H1 (cell line): Measurements from ENCODE around the gene PXN. TPM values are rescaled to one million over a fixed set of nuclear protein-coding genes. Genes with fewer than 3 reads are reported as not detected.

Experiments
- CTCF ChIA-PET: fragments of 300-600 bp; sonication (Branson Sonifier 250); formaldehyde crosslinking; loops from one replicate; lab custom pipeline; 2021; ENCODE audit not compliant: partially characterized antibody; lab: Charles Lee
- POLR2A ChIA-PET: fragments of 300-600 bp; sonication (Branson Sonifier 250); formaldehyde crosslinking; loops from one replicate; lab custom pipeline; 2021; ENCODE audit warnings: inconsistent platforms; ENCODE audit not compliant: partially characterized antibody; lab: Charles Lee
- DNase-seq, 2 experiments: peaks; one replicate each; pipeline versions ENCODE4 v3.0.0 to v3.0.0-alpha.2; 2010 to 2022; ENCODE audit warnings: low spot score in 2 of 2, low read depth in 1 of 2, mixed read lengths in 1 of 2
- FAIRE-seq: peaks from 2 replicates; lab custom pipeline; 2011; peaks lifted over from hg19 to GRCh38; lab: Jason Lieb, UNC
- H2AFZ ChIP-seq: 2 replicates; pipeline ENCODE4 v1.8.1; 2012; ENCODE audit warnings: low read length, inconsistent platforms
- H2AK5ac ChIP-seq: 2 replicates; pipeline ENCODE4 v1.6.1; 2013; ENCODE audit warnings: low read depth, low read length
- H2BK120ac ChIP-seq: replicated peaks from 2 replicates; pipeline ENCODE3; 2013; ENCODE audit warnings: low read depth, low read length, inconsistent platforms
- H2BK12ac ChIP-seq: 2 replicates; pipeline ENCODE4 v1.6.1; 2013; ENCODE audit warnings: low read depth, low read length
- H2BK15ac ChIP-seq: 2 replicates; pipeline ENCODE4 v1.6.1; 2013; ENCODE audit warnings: low read length
- H2BK20ac ChIP-seq: 2 replicates; pipeline ENCODE4 v1.6.1; 2013; ENCODE audit warnings: low read length
- H2BK5ac ChIP-seq: 2 replicates; pipeline ENCODE4 v1.6.1; 2013; ENCODE audit warnings: low read depth, low read length
- H3K14ac ChIP-seq: 2 replicates; pipeline ENCODE4 v1.6.1; 2013; ENCODE audit warnings: inconsistent platforms; ENCODE audit not compliant: insufficient read length
- H3K18ac ChIP-seq: 2 replicates; pipeline ENCODE4 v1.6.1; 2013; ENCODE audit warnings: low read length; ENCODE audit errors: extremely low read depth
- H3K23ac ChIP-seq: 2 replicates; pipeline ENCODE4 v1.6.1; 2013; ENCODE audit warnings: inconsistent platforms; ENCODE audit not compliant: insufficient read length
- H3K23me2 ChIP-seq: 2 replicates; pipeline ENCODE4 v1.6.1; 2013; ENCODE audit warnings: low read depth, low read length
- H3K27ac ChIP-seq: 2 replicates; pipeline ENCODE4 v1.6.1; 2011; ENCODE audit warnings: low read depth, low read length, inconsistent platforms
- H3K27me3 ChIP-seq, 4 experiments: replicated peaks in 1 of 4; 1 replicate in 1 of 4; 2 replicates in 3 of 4; pipeline versions ENCODE4 v1.6.1 to v1.8.1; 2011 to 2013; ENCODE audit warnings: low read length in 3 of 4, mild to moderate bottlenecking in 3 of 4, inconsistent platforms in 2 of 4, mixed read lengths in 2 of 4, moderate library complexity in 1 of 4; ENCODE audit not compliant: control insufficient read depth in 3 of 4, insufficient read depth in 3 of 4; ENCODE audit errors: extremely low read depth in 1 of 4
- H3K36me3 ChIP-seq, 4 experiments: 2 replicates each; pipeline versions ENCODE4 v1.6.1 to v1.8.1; 2011 to 2013; ENCODE audit warnings: mild to moderate bottlenecking in 4 of 4, low read length in 3 of 4, moderate library complexity in 2 of 4, control low read depth in 1 of 4, inconsistent platforms in 1 of 4; ENCODE audit not compliant: insufficient read depth in 4 of 4, control insufficient read depth in 2 of 4
- H3K4ac ChIP-seq: replicated peaks from 2 replicates; pipeline ENCODE3; 2013; ENCODE audit warnings: low read length, low read depth, mixed read lengths, inconsistent platforms; ENCODE audit not compliant: insufficient read length
- H3K4me1 ChIP-seq, 4 experiments: replicated peaks in 1 of 4; 1 replicate in 1 of 4; 2 replicates in 3 of 4; pipeline versions ENCODE4 v1.6.1 to v1.8.1; 2011 to 2013; ENCODE audit warnings: low read length in 3 of 4, inconsistent platforms in 2 of 4, mixed read lengths in 1 of 4; ENCODE audit not compliant: insufficient read depth in 4 of 4, control insufficient read depth in 3 of 4
- H3K4me2 ChIP-seq, 2 experiments: 2 replicates each; pipeline versions ENCODE4 v1.6.1 to v1.8.1; 2011 to 2013; ENCODE audit warnings: low read depth in 2 of 2, low read length in 2 of 2, control low read depth in 1 of 2, inconsistent platforms in 1 of 2, mild to moderate bottlenecking in 1 of 2; ENCODE audit not compliant: insufficient read depth in 1 of 2
- H3K4me3 ChIP-seq, 4 experiments: fragments of 200-600, 300-600 bp in 1 of 4; sonication (generic), shearing (Covaris generic), sonication (Bioruptor Twin) in 1 of 4; 2 replicates each; pipeline versions ENCODE4 v1.5.1 to v1.8.1; 2011 to 2016; ENCODE audit warnings: low read length in 4 of 4, low read depth in 3 of 4, control low read depth in 2 of 4, inconsistent platforms in 2 of 4, mild to moderate bottlenecking in 2 of 4, mixed read lengths in 1 of 4, moderate library complexity in 1 of 4; ENCODE audit not compliant: insufficient read depth in 2 of 4; ENCODE audit errors: extremely low read depth in 1 of 4
- H3K56ac ChIP-seq: replicated peaks from 2 replicates; pipeline ENCODE3; 2013; ENCODE audit warnings: low read depth, mild to moderate bottlenecking, mixed read lengths, low read length, inconsistent platforms; ENCODE audit not compliant: insufficient read length
- H3K79me1 ChIP-seq: 2 replicates; pipeline ENCODE4 v1.6.1; 2013; ENCODE audit warnings: low read depth, low read length, control low read depth
- H3K79me2 ChIP-seq, 2 experiments: 2 replicates each; pipeline versions ENCODE4 v1.6.1 to v1.8.1; 2012 to 2013; ENCODE audit warnings: low read length in 2 of 2, mild to moderate bottlenecking in 2 of 2, inconsistent platforms in 1 of 2; ENCODE audit not compliant: insufficient read depth in 2 of 2, control insufficient read depth in 1 of 2
- H3K9ac ChIP-seq, 4 experiments: replicated peaks in 1 of 4; 1 replicate in 1 of 4; 2 replicates in 3 of 4; pipeline versions ENCODE4 v1.6.1 to v1.8.1; 2011 to 2013; ENCODE audit warnings: low read depth in 3 of 4, low read length in 3 of 4, control low read depth in 2 of 4, mild to moderate bottlenecking in 2 of 4, moderate library complexity in 2 of 4, inconsistent platforms in 1 of 4; ENCODE audit errors: extremely low read depth in 1 of 4
- H3K9me3 ChIP-seq, 2 experiments: 2 replicates each; pipeline versions ENCODE4 v1.6.1 to v1.8.1; 2012 to 2013; ENCODE audit warnings: mild to moderate bottlenecking in 2 of 2, moderate library complexity in 2 of 2, control low read depth in 1 of 2, inconsistent platforms in 1 of 2, low read depth in 1 of 2, low read length in 1 of 2, mixed read lengths in 1 of 2; ENCODE audit not compliant: insufficient read depth in 2 of 2
- H4K20me1 ChIP-seq, 2 experiments: replicated peaks in 1 of 2; 2 replicates each; pipeline versions ENCODE3 to v1.8.1; 2011 to 2013; ENCODE audit warnings: inconsistent platforms in 2 of 2, low read length in 2 of 2, mild to moderate bottlenecking in 1 of 2; ENCODE audit not compliant: insufficient read depth in 2 of 2, control insufficient read depth in 1 of 2
- H4K5ac ChIP-seq: 2 replicates; pipeline ENCODE4 v1.6.1; 2013; ENCODE audit warnings: low read length, low read depth, mixed read lengths, inconsistent platforms; ENCODE audit not compliant: insufficient read length
- H4K8ac ChIP-seq: 2 replicates; pipeline ENCODE4 v1.8.0; 2013; ENCODE audit warnings: mild to moderate bottlenecking, moderate library complexity, low read length, inconsistent platforms; ENCODE audit not compliant: insufficient read depth; ENCODE audit errors: extremely low read depth
- H4K91ac ChIP-seq: replicated peaks from 2 replicates; pipeline ENCODE3; 2013; ENCODE audit warnings: low read length, mixed read lengths, inconsistent platforms; ENCODE audit not compliant: insufficient read length
- BACH1 ChIP-seq: IDR thresholded peaks from 2 replicates; pipeline ENCODE4 v1.6.1; 2012; ENCODE audit warnings: low read length, improper control_type of control experiment
- BRCA1 ChIP-seq: IDR thresholded peaks from 2 replicates; pipeline ENCODE4 v1.6.1; 2012; ENCODE audit warnings: low read depth, low read length, improper control_type of control experiment
- CHD1 ChIP-seq: IDR thresholded peaks from 2 replicates; pipeline ENCODE4 v1.6.1; 2012; ENCODE audit warnings: low read depth, low read length, improper control_type of control experiment
- RAD21 ChIP-seq, 2 experiments: IDR thresholded peaks in 1 of 2; conservative IDR thresholded peaks in 1 of 2; 2 replicates each; pipeline ENCODE4 v1.6.1; 2011; ENCODE audit warnings: low read depth in 2 of 2, low read length in 2 of 2, improper control_type of control experiment in 1 of 2, inconsistent platforms in 1 of 2, mild to moderate bottlenecking in 1 of 2, moderate library complexity in 1 of 2
- TEAD4 ChIP-seq: IDR thresholded peaks from 2 replicates; pipeline ENCODE4 v1.6.1; 2012; ENCODE audit warnings: low read depth, low read length, inconsistent platforms, mixed read lengths
- YY1 ChIP-seq: IDR thresholded peaks from 2 replicates; pipeline ENCODE4 v1.6.1; 2011; ENCODE audit warnings: low read depth, mild to moderate bottlenecking, low read length
- WGBS, 2 experiments: shearing (Covaris generic) in 1 of 2; methylation state at CpG; one replicate each; pipeline versions ENCODE4 v1.1.6 to v1.1.7; 2013 to 2015; ENCODE audit warnings: low lambda C conversion rate in 2 of 2, mixed read lengths in 2 of 2, inconsistent platforms in 1 of 2, low coverage in 1 of 2, missing lambda C conversion rate in 1 of 2; ENCODE audit not compliant: insufficient replicate concordance in 2 of 2, insufficient coverage in 1 of 2, insufficient read length in 1 of 2; ENCODE audit errors: extremely low coverage in 1 of 2, missing lambda C conversion rate in 1 of 2; 5-methylcytosine and 5-hydroxymethylcytosine counted together
- polyA plus RNA-seq, 7 experiments: library from polyadenylated mRNA; depleted of rRNA in 3 of 7; stranded (reverse) in 5 of 7; unstranded in 2 of 7; fragments of >200 nt in 5 of 7; fragments of 200-250 nt in 2 of 7; gene quantifications; 1 replicate in 5 of 7; 2 replicates in 1 of 7; 4 replicates in 1 of 7; pipeline versions ENCODE4 v1.2.1 to v1.2.3, GENCODE V29; 2011 to 2013; ENCODE audit warnings: missing spikeins in 2 of 7, mixed read lengths in 2 of 7
- total RNA-seq: library from RNA; stranded (reverse); fragmentation: NEBNext Ultra II Directional; extraction: Animal tissue kit (Norgen Biotek cat#: 25700); gene quantifications from 2 replicates; pipeline ENCODE4 v1.2.1, GENCODE V29; 2021

PXN gene
- total and polyA plus RNA-seq, 2 of the 8 experiments (the other 6 are each of a cell fraction or from before 2014, with no cell fraction given), result 51.0 to 105 TPM

GRCh38 chr12:120206228-120206627, 59.3 kb downstream of the PXN start:
- TF ChIP-seq RAD21 (IDR thresholded peaks at IDR 0.05 in 1 of 2, conservative IDR thresholded peaks at IDR 0.05 in 1 of 2; ENCODE audit: low read depth in 2 of 2, low read length in 2 of 2) (no peak), CHD1 (no peak), BRCA1 (no peak), BACH1 (no peak), TEAD4 (no peak), YY1 (no peak)
- Histone ChIP-seq H3K9me3 (no peaks in the 10 kb centered on the region), H3K18ac (no peak overlapping the region), H3K4me3 (no peak overlapping the region), H3K23me2 (peaks cover 3% of the 10 kb centered on the region; the same call in 1 of the 2 replicates), H2AFZ (no peak overlapping the region), H2BK5ac (no peak overlapping the region), H3K79me1 (no peaks in the 10 kb centered on the region), H2AK5ac (no peak overlapping the region), H3K4ac (no peak overlapping the region), H4K20me1 (no peaks in the 10 kb centered on the region), H2BK20ac (no peak overlapping the region), H3K56ac (no peak overlapping the region), H3K79me2 (peaks cover 0 to 6% of the 10 kb centered on the region in 2 experiments; a peak in 2 of 4 replicates), H4K91ac (no peak overlapping the region), H3K27me3 (no peaks in the 10 kb centered on the region), H3K4me2 (no peak overlapping the region), H4K5ac (no peak overlapping the region), H2BK15ac (no peak overlapping the region), H3K27ac (no peak overlapping the region), H3K14ac (no peak overlapping the region), H2BK120ac (no peak overlapping the region), H3K9ac (no peak overlapping the region), H3K23ac (no peak overlapping the region), H3K36me3 (peaks cover 7 to 32% (median 22%) of the 10 kb centered on the region in 4 experiments), H3K4me1 (peaks cover 0 to 2% (median under 1%) of the 10 kb centered on the region in 4 experiments; a peak in 1 of 7 replicates), H4K8ac (no peak overlapping the region), H2BK12ac (no peak overlapping the region)
- WGBS, 2 experiments, result 98% methylated on average over 10 of the region's 10 CpGs; no CpG with 5 or more reads in 1 of the 2 experiments
- ChIA-PET POLR2A (interaction anchor here (29.0 to 88.3 kb wide), 3 partner anchors 7 to 61 kb away, joined by 1305 to 4270 read pairs (median 1305); partner anchors contain the start of genes GCN1, PXN, RNU4-1 and RNU4-2), CTCF (interaction anchor here (0.8 to 1.9 kb wide), 3 partner anchors 9 to 22 kb away, joined by 3 to 6 read pairs (median 4); no protein-coding TSS in a partner anchor)
- DNase-seq (no peak), FAIRE-seq (no peak)
